ENCODE data around the gene VGLL3.

DNA sequence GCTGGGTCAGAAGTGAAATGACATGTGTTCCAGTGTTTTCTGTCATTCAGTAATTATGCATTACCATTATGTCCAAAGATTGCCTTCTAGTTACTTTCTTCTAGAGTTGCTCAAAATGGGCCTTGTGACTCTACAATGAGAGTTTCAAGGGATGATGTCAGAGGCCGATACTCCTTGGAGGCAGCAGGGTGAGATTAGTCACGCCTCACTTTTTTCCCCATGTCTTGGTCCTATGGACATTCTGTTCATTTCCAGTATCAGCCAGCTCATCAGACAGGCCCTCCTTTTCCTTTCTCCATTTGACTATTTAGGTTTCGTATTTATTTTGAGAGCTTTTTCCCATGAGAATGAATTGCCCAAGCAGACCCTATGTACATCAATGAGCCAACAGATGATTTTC is 17.5 kb downstream of the VGLL3 start:
- no peak for TF ChIP-seq POLR2AphosphoS5 (IDR thresholded peaks at IDR 0.05; ENCODE audit: low read depth, low read length)
- TF ChIP-seq POLR2A (IDR thresholded peaks at IDR 0.05; ENCODE audit: low read depth, low read length), result no peak
